Astrocyte of the spinal cord (primary cell): ENCODE measurements around the gene RBBP5.

Experiments used
- DNase-seq: peaks from one replicate; pipeline ENCODE4 v3.0.0; 2011; ENCODE audit warnings: low read depth, low spot score
- H3K4me3 ChIP-seq: 2 replicates; pipeline ENCODE4 v1.5.1; 2011; ENCODE audit warnings: low read depth, mild to moderate bottlenecking, low read length, moderate library complexity
- in situ Hi-C: cut with HindIII; loops from 2 replicates; pipeline ENCODE4 v1.10.0; 2017; ENCODE audit warnings: low sequenced_read_pairs
- TF ChIP-seq, protein P1 (sequence below): IDR thresholded peaks from 2 replicates; pipeline ENCODE4 v1.5.1; 2012; ENCODE audit warnings: low read depth, mild to moderate bottlenecking, low read length, inconsistent platforms

Gene RBBP5

DNA sequence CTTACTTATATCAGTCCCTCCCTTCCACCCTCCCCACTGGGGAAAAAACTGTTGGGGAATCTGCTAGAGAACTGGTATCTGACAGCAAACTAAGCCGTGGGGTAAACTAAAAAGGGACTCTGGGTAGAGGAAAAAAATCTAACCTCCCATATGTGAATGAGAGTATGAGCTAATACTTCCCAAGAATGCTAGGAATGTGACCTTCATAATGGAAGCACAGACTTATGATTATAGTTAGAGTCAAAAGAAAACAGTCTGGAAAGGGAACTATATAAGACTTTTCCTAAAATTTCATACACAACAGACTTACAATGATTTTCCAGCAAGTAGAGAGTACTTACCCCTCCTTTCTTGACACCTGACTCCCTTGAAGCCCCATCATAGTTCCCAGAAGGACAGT, 23.0 kb upstream of the RBBP5 start:
- H3K4me3 ChIP-seq = no peak overlapping the region
- TF ChIP-seq, protein P1, sequence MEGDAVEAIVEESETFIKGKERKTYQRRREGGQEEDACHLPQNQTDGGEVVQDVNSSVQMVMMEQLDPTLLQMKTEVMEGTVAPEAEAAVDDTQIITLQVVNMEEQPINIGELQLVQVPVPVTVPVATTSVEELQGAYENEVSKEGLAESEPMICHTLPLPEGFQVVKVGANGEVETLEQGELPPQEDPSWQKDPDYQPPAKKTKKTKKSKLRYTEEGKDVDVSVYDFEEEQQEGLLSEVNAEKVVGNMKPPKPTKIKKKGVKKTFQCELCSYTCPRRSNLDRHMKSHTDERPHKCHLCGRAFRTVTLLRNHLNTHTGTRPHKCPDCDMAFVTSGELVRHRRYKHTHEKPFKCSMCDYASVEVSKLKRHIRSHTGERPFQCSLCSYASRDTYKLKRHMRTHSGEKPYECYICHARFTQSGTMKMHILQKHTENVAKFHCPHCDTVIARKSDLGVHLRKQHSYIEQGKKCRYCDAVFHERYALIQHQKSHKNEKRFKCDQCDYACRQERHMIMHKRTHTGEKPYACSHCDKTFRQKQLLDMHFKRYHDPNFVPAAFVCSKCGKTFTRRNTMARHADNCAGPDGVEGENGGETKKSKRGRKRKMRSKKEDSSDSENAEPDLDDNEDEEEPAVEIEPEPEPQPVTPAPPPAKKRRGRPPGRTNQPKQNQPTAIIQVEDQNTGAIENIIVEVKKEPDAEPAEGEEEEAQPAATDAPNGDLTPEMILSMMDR = no peak
- DNase-seq = peak; percentile 63
- in situ Hi-C loops = no loop called here

DNA sequence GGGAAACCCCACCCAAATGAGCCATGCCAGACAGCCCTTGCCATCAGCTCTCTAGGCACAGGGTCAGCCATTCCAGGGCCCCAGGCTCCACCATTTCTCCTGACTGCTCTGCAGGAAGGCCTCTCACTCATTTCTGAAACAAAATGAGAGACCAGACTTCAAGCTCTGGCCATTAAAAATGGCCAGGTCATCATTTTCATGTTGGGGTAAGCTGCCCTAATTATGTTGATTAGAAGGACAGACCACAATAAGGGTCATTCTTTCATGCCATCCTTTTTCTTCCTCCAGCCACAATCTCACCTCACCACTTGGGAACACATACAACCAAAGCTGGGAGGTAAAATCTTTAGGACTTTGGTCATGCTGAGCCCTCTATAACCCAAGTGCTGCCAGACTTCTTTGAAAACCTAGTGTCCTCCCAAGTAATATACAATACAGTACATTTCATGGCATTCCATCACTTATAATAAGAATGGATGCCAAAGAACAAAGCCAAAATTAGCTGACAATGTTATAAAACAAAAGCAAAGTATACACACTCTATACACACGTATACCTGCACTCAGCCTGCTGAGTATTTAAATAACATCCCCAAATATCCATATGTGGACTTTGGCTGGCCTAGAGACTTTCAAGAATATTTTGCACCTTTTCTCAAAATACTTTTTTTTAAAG, 22.4 kb upstream of the RBBP5 start:
- no peak overlapping the region for H3K4me3 ChIP-seq
- in situ Hi-C loops = no loop called here
- no peak for DNase-seq
- TF ChIP-seq, protein P1 = no peak

DNA sequence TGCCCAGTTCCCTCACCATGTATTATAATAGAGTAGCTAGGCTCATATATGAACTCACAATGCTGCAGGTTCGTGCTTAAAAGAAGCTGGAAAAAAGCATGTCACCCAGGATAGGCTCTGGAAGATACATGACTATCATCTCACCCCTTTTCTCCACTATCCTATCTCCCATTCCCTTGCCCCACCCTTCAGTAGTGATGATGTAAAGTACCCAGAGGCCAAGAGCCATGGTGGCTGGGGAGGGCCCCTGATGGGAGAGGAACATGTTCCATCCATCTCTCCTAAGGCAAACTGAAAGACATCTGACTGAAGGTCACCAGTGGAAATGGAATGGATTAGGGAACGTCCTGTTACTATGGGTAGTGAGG, 20.3 kb upstream of the RBBP5 start:
- DNase-seq = no peak
- in situ Hi-C loops = no loop called here
- H3K4me3 ChIP-seq = no peak overlapping the region
- TF ChIP-seq, protein P1 = no peak

DNA sequence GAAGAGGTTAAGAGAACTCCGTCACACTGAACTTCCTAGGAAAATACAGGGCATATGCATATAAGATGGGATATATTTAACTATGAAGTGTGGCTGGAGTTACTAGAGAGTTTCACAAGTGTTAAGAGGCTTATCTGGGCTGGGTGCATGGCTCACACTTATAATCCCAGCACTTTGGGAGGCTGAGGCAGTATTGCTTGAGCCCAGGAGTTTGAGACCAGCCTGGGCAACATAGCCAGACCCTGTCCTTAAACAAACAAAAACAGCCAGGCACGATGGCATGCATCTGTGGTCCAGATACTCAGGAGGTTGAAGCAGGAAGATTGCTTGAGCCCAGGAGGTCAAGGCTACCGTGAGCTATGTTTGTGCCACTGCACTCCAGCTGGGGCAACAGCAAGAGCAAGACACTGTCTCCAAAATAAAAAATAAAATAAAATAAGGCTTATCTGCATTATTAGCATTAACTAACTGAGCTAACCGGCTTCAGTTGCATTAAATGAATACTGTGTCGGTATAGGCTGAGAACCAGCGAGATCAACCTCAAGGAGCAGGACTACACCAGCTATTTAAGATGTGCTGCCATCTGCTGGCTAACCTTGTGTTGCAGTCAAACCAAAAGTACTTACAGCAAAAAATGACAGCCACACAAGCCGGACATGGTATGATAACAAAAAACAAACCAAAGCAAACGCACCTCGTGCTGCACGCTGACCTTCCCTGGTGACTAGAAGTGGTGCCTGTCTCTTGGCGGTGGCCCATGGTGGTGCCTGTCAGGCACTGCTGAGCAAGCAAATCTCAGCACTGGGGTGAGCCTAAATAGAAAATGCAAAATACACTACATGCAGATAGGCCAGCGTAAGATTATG, 19.7 kb upstream of the RBBP5 start:
- DNase-seq = peak; percentile 81
- in situ Hi-C loops = no loop called here
- H3K4me3 ChIP-seq = no peak overlapping the region
- TF ChIP-seq, protein P1 = peak; percentile 86

DNA sequence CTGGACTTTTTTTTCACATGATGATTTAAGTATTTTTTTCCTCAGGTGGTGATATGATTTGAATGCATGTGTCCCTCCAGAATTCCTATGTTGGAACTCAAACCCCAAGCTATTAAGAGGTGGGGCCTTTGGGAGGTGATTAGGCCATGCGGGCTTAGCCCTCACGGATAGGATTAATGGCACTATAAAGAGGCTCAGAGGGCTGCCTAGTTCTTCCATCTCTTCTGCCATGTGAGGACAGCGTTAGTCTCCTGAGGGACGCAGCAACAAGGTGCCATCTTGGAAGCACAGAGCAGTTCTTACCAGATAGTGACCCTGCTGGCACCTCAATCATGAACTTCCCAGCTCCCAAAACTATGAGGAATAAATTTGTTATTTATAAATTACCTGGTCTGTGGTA, 18.3 kb upstream of the RBBP5 start:
- H3K4me3 ChIP-seq = no peak overlapping the region
- DNase-seq = no peak
- TF ChIP-seq, protein P1 = no peak
- in situ Hi-C loops = no loop called here

DNA sequence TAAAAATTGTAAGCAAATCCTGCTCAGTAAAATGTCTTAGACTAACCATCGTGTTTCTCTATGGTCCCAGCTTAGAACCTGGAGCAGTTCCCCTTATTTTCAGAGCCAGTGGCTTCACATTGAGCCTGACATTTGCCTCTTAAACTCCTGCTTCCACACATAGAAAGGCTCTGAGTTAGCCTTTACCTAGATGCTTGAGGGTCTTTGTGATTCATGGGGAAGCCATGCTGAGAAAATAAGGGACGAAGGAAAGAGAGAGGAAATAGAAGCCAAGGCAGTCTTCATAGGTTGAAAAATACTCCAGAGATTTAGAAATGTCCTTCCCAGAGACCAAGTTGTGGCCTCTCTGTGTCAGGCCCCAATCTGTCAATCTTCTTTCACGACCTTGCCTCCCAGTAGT, 16.1 kb upstream of the RBBP5 start:
- DNase-seq = no peak

More for the DNA sequence above, 16.1 kb upstream of the RBBP5 start:
- in situ Hi-C loops = no loop called here
- H3K4me3 ChIP-seq = no peak overlapping the region
- TF ChIP-seq, protein P1 = no peak
